IPS-11a (cell line): Measurements from ENCODE around the gene IL17REL.
A peak's percentile ranks its signal among the peaks of the same experiment; 100 is the strongest.

Experiments used
- H3K4me3 ChIP-seq: one replicate; pipeline ENCODE4 v1.5.1; 2013; ENCODE audit warnings: low read depth, low read length, control low read depth

Gene IL17REL

GRCh38 chr22:50008151-50009040 lies 4.2 kb downstream of the IL17REL start:
- no peak overlapping the region for H3K4me3 ChIP-seq

- H3K4me3 ChIP-seq, result no peak overlapping the region
Measured at GRCh38 chr22:50007057-50007511, 5.5 kb downstream of the IL17REL start.

- no peak overlapping the region for H3K4me3 ChIP-seq
Measured at GRCh38 chr22:50004918-50005317, 7.6 kb downstream of the IL17REL start.

GRCh38 chr22:50002791-50003190 lies 9.8 kb downstream of the IL17REL start:
- H3K4me3 ChIP-seq, result no peak overlapping the region

GRCh38 chr22:50001388-50002231 lies 11.0 kb downstream of the IL17REL start:
- no peak overlapping the region for H3K4me3 ChIP-seq

GRCh38 chr22:50000587-50001387 lies 11.8 kb downstream of the IL17REL start:
- H3K4me3 ChIP-seq, result no peak overlapping the region

- H3K4me3 ChIP-seq, result peak overlapping the region; percentile 39
Measured at GRCh38 chr22:49999946-50000586, 12.5 kb downstream of the IL17REL start.

GRCh38 chr22:49999063-49999945 lies 13.3 kb downstream of the IL17REL start:
- peak overlapping the region; percentile 39 for H3K4me3 ChIP-seq

GRCh38 chr22:49998718-49999062 lies 13.9 kb downstream of the IL17REL start:
- H3K4me3 ChIP-seq, result no peak overlapping the region

- no peak overlapping the region for H3K4me3 ChIP-seq
Measured at GRCh38 chr22:49997932-49998717, 14.4 kb downstream of the IL17REL start.

GRCh38 chr22:49997251-49997599 lies 15.3 kb downstream of the IL17REL start:
- H3K4me3 ChIP-seq, result no peak overlapping the region

GRCh38 chr22:49996518-49997250 lies 15.9 kb downstream of the IL17REL start:
- H3K4me3 ChIP-seq, result no peak overlapping the region

GRCh38 chr22:49996119-49996517 lies 16.4 kb downstream of the IL17REL start:
- no peak overlapping the region for H3K4me3 ChIP-seq

- no peak overlapping the region for H3K4me3 ChIP-seq
Measured at GRCh38 chr22:49995361-49996118, 17.0 kb downstream of the IL17REL start.

- H3K4me3 ChIP-seq, result no peak overlapping the region
Measured at GRCh38 chr22:49995041-49995360, 17.6 kb downstream of the IL17REL start.

- no peak overlapping the region for H3K4me3 ChIP-seq
Measured at GRCh38 chr22:49994361-49995040, 18.1 kb downstream of the IL17REL start.
